ENCODE results near the gene HMBS.

The HMBS gene

GRCh38 chr11:119106564-119107537, 22.2 kb downstream of the HMBS start, which contains the start of gene C2CD2L:
C2CD2L (plus strand) TSS chr11:119107344; CDS start chr11:119107742, 398 bp downstream.
- Histone ChIP-seq H3K79me2 (ENCODE audit: insufficient read depth, low read length) (peaks cover 23% of the 10 kb centered on the region), H2AFZ (ENCODE audit: low read depth, low read length, severe bottlenecking) (peak within 1 kb of the TSS; percentile 72), H3K9me3 (ENCODE audit: insufficient read depth, low read length) (no peaks in the 10 kb centered on the region), H3F3A (ENCODE audit: insufficient read depth) (peaks cover 8% of the 10 kb centered on the region), H3K4me3 (ENCODE audit: insufficient read depth, low read length, poor library complexity, severe bottlenecking) (peak within 1 kb of the TSS; percentile 94), H3K9me2 (replicated peaks; ENCODE audit: insufficient read depth, low read length) (no peaks in the 10 kb centered on the region), H3K27ac (ENCODE audit: low read depth, low read length) (peak within 1 kb of the TSS; percentile 58), H3K9ac (ENCODE audit: low read length) (peak within 1 kb of the TSS; percentile 92), H3K4me2 (ENCODE audit: low read depth, low read length, poor library complexity, severe bottlenecking) (peak within 1 kb of the TSS; percentile 93), H4K20me1 (ENCODE audit: low read depth, low read length) (no peaks in the 10 kb centered on the region), H3K36me3 (ENCODE audit: low read length) (no peaks in the 10 kb centered on the region), H3K27me3 (ENCODE audit: low read length) (no peaks in the 10 kb centered on the region)
- TF ChIP-seq EZH2phosphoT487 (conservative IDR thresholded peaks at IDR 0.05; ENCODE audit: low read length): no peak
- no peak for TF ChIP-seq CTCF (IDR thresholded peaks at IDR 0.05; ENCODE audit: insufficient read depth, low read length, poor library complexity, severe bottlenecking)

DNA sequence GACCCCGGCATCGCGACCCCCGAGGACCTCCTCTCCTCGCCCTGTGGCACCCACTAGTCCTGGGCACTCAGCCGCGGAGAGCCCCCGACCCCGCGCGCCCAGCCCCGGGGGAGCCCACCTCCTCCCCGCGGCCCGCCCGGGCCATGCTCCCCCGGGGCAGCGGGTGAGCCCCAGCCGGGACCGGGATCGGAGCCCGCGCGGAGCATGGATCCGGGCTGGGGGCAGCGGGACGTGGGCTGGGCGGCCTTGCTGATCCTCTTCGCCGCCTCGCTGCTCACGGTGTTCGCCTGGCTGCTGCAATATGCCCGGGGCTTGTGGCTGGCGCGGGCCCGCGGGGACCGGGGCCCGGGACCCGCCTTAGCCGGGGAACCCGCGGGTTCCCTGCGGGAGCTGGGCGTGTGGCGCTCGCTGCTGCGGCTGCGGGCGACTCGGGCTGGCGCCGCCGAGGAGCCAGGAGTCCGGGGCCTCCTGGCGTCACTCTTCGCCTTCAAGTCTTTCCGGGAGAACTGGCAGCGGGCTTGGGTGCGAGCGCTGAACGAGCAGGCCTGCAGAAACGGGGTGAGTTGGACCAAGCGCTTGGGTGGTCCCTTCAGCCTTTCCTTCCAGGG, 23.0 kb downstream of the HMBS start:
- Histone ChIP-seq H3K9me3 (ENCODE audit: insufficient read depth, low read length) (no peaks in the 10 kb centered on the region), H4K20me1 (ENCODE audit: low read depth, low read length) (no peaks in the 10 kb centered on the region), H3K27me3 (ENCODE audit: low read length) (no peaks in the 10 kb centered on the region), H3K4me3 (ENCODE audit: insufficient read depth, low read length, poor library complexity, severe bottlenecking) (peak overlapping the region; percentile 94), H3K4me2 (ENCODE audit: low read depth, low read length, poor library complexity, severe bottlenecking) (peak overlapping the region; percentile 93), H2AFZ (ENCODE audit: low read depth, low read length, severe bottlenecking) (peak overlapping the region; percentile 2), H3K9ac (ENCODE audit: low read length) (peak overlapping the region; percentile 92), H3K27ac (ENCODE audit: low read depth, low read length) (peak overlapping the region; percentile 36), H3F3A (ENCODE audit: insufficient read depth) (peaks cover 8% of the 10 kb centered on the region), H3K36me3 (ENCODE audit: low read length) (no peaks in the 10 kb centered on the region), H3K9me2 (replicated peaks; ENCODE audit: insufficient read depth, low read length) (no peaks in the 10 kb centered on the region), H3K79me2 (ENCODE audit: insufficient read depth, low read length) (peaks cover 23% of the 10 kb centered on the region)
- no peak for TF ChIP-seq CTCF (IDR thresholded peaks at IDR 0.05; ENCODE audit: insufficient read depth, low read length, poor library complexity, severe bottlenecking)

- H3K27me3 ChIP-seq (ENCODE audit: low read length): no peaks in the 10 kb centered on the region
- peak overlapping the region; percentile 92 for H3K9ac ChIP-seq (ENCODE audit: low read length)
- H3K4me2 ChIP-seq (ENCODE audit: low read depth, low read length, poor library complexity, severe bottlenecking): peak overlapping the region; percentile 93
- no peaks in the 10 kb centered on the region for H3K9me3 ChIP-seq (ENCODE audit: insufficient read depth, low read length)
- TF ChIP-seq EZH2phosphoT487 (conservative IDR thresholded peaks at IDR 0.05; ENCODE audit: low read length) (no peak), CTCF (IDR thresholded peaks at IDR 0.05; ENCODE audit: insufficient read depth, low read length, poor library complexity, severe bottlenecking) (no peak)
- peaks cover 23% of the 10 kb centered on the region for H3K79me2 ChIP-seq (ENCODE audit: insufficient read depth, low read length)
- H4K20me1 ChIP-seq (ENCODE audit: low read depth, low read length): no peaks in the 10 kb centered on the region
- peak overlapping the region; percentile 94 for H3K4me3 ChIP-seq (ENCODE audit: insufficient read depth, low read length, poor library complexity, severe bottlenecking)
- peak overlapping the region; percentile 2 for H2AFZ ChIP-seq (ENCODE audit: low read depth, low read length, severe bottlenecking)
- no peaks in the 10 kb centered on the region for H3K36me3 ChIP-seq (ENCODE audit: low read length)
- no peaks in the 10 kb centered on the region for H3K9me2 ChIP-seq (replicated peaks; ENCODE audit: insufficient read depth, low read length)
- peaks cover 8% of the 10 kb centered on the region for H3F3A ChIP-seq (ENCODE audit: insufficient read depth)
- H3K27ac ChIP-seq (ENCODE audit: low read depth, low read length): peak overlapping the region; percentile 36
Measured at GRCh38 chr11:119108146-119108856, 23.6 kb downstream of the HMBS start.
